Pancreas (tissue), 10 donors: Measurements from ENCODE around the gene IER5. TPM values are rescaled to one million over a fixed set of nuclear protein-coding genes. Genes with fewer than 3 reads are reported as not detected.

ENCODE experiments used
- ATAC-seq, 4 donors: fragments of 200-7000 bp; cut with Tn5 transposase; one replicate each; pipeline versions ENCODE4 v1.8.0 to v1.9.1; 2020; ENCODE audit warnings: mild to moderate bottlenecking in 4 of 4, moderate library complexity in 4 of 4
- DNase-seq, 6 donors: peaks; one replicate each; pipeline ENCODE4 v3.0.0-alpha.2; 2020
- FAIRE-seq: peaks from 2 replicates; lab custom pipeline; 2012; peaks lifted over from hg19 to GRCh38; lab: Jason Lieb, UNC
- H3K27ac ChIP-seq, 4 donors: fragments of 200-600 bp; sonication (generic); 1 replicate in 3 of 4; 2 replicates in 1 of 4; pipeline versions ENCODE4 v1.5.0 to v1.8.0; 2020
- H3K27me3 ChIP-seq, 4 donors: fragments of 200-600 bp; one replicate each; pipeline ENCODE4 v1.8.0; 2021
- H3K36me3 ChIP-seq, 3 donors: fragments of 200-600 bp; sonication (generic) in 1 of 3; one replicate each; pipeline versions ENCODE4 v1.5.0 to v1.8.0; 2020 to 2021
- H3K4me1 ChIP-seq, 3 donors: fragments of 200-600 bp; one replicate each; pipeline ENCODE4 v1.8.0; 2021
- H3K4me3 ChIP-seq, 4 donors: fragments of 200-600 bp; sonication (generic) in 2 of 4; one replicate each; pipeline versions ENCODE4 v1.5.0 to v1.8.0; 2020 to 2021
- H3K9me3 ChIP-seq, 4 donors: fragments of 200-600 bp; one replicate each; pipeline ENCODE4 v1.8.0; 2021
- CTCF ChIP-seq, 4 donors: fragments of 200-600 bp; sonication (generic) in 3 of 4; IDR thresholded peaks; one replicate each; pipeline versions ENCODE4 v1.5.0 to v1.8.0; 2021; ENCODE audit warnings: antibody characterized with exemption in 4 of 4
- WGBS, 2 donors: extraction: QIAGEN DNeasy Blood & Tissue Kit; methylation state at CpG; one replicate each; pipeline ENCODE4 v1.1.7; 2013; 5-methylcytosine and 5-hydroxymethylcytosine counted together
- intact Hi-C, 3 donors: fragments of 100-400 bp; cut with DNase I; formaldehyde crosslinking; loops; one replicate each; pipeline versions ENCODE4 v1.11.1 to v1.14.2; 2022
- polyA plus RNA-seq, 2 donors: library from polyadenylated mRNA; stranded (reverse); fragments of 200-250 nt; gene quantifications; one replicate each; pipeline ENCODE4 v1.2.3, GENCODE V29; 2013
- total RNA-seq, 6 donors: library from RNA; stranded (reverse); fragmentation: NEBNext Ultra II Directional in 4 of 6; extraction: Animal tissue kit (Norgen Biotek cat#: 25700) in 4 of 6; gene quantifications; one replicate each; pipeline versions ENCODE4 v1.2.1 to v1.2.4, GENCODE V29; 2021 to 2023
- donor health status: healthy with polysubstance abuse.
- donor health status: DM: no; HTN: no; CAD: no; lungs with moderate emphysema.
- donor health status: DM: no; HTN: no; CAD: no.
- donor health status: control.
- donor health status: control.
- donor health status: Bipolar disorder and iron deficiency.
- donor health status: DM: yes; HTN: yes; CAD: no.
- donor health status: DM: no; HTN: no; CAD: no.
- donor health status: DM: no; HTN: no; CAD: no.
- donor health status: DM: yes; HTN: yes; CAD: no.

The IER5 gene
- total and polyA plus RNA-seq, 8 donors, result 2.3 to 6.8 (median 3.3) TPM

- FAIRE-seq, result no peak
- no peaks in the 10 kb centered on the region for H3K4me1 ChIP-seq
- WGBS, 2 donors, result 86% methylated on average over 4 of the region's 4 CpGs
- H3K4me3 ChIP-seq, result no peak overlapping the region
- no peak for DNase-seq
- no peaks in the 10 kb centered on the region for H3K36me3 ChIP-seq
- no peaks in the 10 kb centered on the region for H3K27me3 ChIP-seq
- intact Hi-C loops, result no loop called here
- no peaks in the 10 kb centered on the region for H3K9me3 ChIP-seq
- no peak overlapping the region for H3K27ac ChIP-seq
- TF ChIP-seq CTCF (IDR thresholded peaks at IDR 0.05), result no peak
- ATAC-seq, result no peak
These were observed 39.1 kb upstream of the IER5 start for GRCh38 chr1:181049378-181049777.

GRCh38 chr1:181050922-181051321, 37.6 kb upstream of the IER5 start:
- Histone ChIP-seq H3K4me3 (no peak overlapping the region), H3K9me3 (no peaks in the 10 kb centered on the region), H3K27me3 (no peaks in the 10 kb centered on the region), H3K4me1 (no peaks in the 10 kb centered on the region), H3K27ac (no peak overlapping the region), H3K36me3 (no peaks in the 10 kb centered on the region)
- ATAC-seq (no peak), DNase-seq (no peak), FAIRE-seq (no peak)
- intact Hi-C loops, result no loop called here
- TF ChIP-seq CTCF (IDR thresholded peaks at IDR 0.05), result no peak

- no peak for TF ChIP-seq CTCF (IDR thresholded peaks at IDR 0.05)
- DNase-seq, result no peak
- Histone ChIP-seq H3K4me3 (no peak overlapping the region), H3K36me3 (no peaks in the 10 kb centered on the region), H3K9me3 (no peaks in the 10 kb centered on the region), H3K27ac (no peak overlapping the region), H3K4me1 (no peaks in the 10 kb centered on the region), H3K27me3 (no peaks in the 10 kb centered on the region)
- no peak for ATAC-seq
- WGBS, 2 donors, result 66 to 75% methylated on average over 6 of the region's 6 CpGs
- intact Hi-C loops, result no loop called here
- FAIRE-seq, result no peak
These were observed 31.9 kb upstream of the IER5 start for GRCh38 chr1:181056560-181056959.

- Histone ChIP-seq H3K4me3 (no peak overlapping the region), H3K36me3 (no peaks in the 10 kb centered on the region), H3K27me3 (no peaks in the 10 kb centered on the region), H3K9me3 (no peaks in the 10 kb centered on the region), H3K27ac (no peak overlapping the region), H3K4me1 (no peaks in the 10 kb centered on the region)
- 54 to 61% methylated on average over 3 of the region's 3 CpGs for WGBS, 2 donors
- FAIRE-seq, result no peak
- TF ChIP-seq CTCF (IDR thresholded peaks at IDR 0.05), result no peak
- no peak for DNase-seq
- intact Hi-C loops, result no loop called here
- no peak for ATAC-seq
These were observed 31.4 kb upstream of the IER5 start for GRCh38 chr1:181057079-181057478.

DNA sequence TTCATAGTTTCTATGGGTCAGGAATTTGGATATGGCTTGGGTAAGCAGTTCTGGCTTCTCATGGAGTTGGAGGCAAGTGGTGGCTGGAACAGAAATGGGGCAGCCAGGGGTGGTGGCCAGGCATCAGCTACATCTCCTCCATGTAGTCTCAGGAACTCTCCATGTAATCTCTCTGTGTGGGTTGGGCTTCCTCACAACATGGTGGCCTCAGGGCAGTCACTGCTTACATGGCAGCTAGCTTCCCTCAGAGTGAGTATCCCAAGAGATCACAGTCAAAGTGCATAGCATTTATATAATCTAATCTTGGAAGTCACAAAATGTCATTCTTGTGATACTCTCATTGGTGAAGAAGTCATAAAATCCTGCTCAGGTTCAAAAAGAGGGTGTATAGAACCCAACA, 29.1 kb upstream of the IER5 start:
- DNase-seq (no peak), ATAC-seq (no peak), FAIRE-seq (no peak)
- no peak for TF ChIP-seq CTCF (IDR thresholded peaks at IDR 0.05)
- intact Hi-C loops, result no loop called here
- no peak overlapping the region for H3K27ac ChIP-seq
- H3K4me3 ChIP-seq, result no peak overlapping the region
- H3K4me1 ChIP-seq, result no peaks in the 10 kb centered on the region
- H3K36me3 ChIP-seq, result no peaks in the 10 kb centered on the region
- no peaks in the 10 kb centered on the region for H3K9me3 ChIP-seq
- H3K27me3 ChIP-seq, result no peaks in the 10 kb centered on the region
